ENCODE results near the gene SRSF5. TPM values are rescaled to one million over a fixed set of nuclear protein-coding genes. Genes with fewer than 3 reads are reported as not detected.

Gene SRSF5
- total RNA-seq, 1 experiment from 2014 or later, result 288 TPM

GRCh38 chr14:69720912-69721311 is 46.0 kb upstream of the SRSF5 start:
- POLR2A ChIA-PET, result no interaction called here
- Mint-ChIP-seq H3K4me3 (no peak overlapping the region), H3K4me1 (peaks cover 22% of the 10 kb centered on the region), H3K9me3 (no peaks in the 10 kb centered on the region), H3K27me3 (ENCODE audit: low read depth) (peaks cover 9% of the 10 kb centered on the region), H3K27ac (no peak overlapping the region), H3K36me3 (no peaks in the 10 kb centered on the region)
- no peak for TF ChIP-seq NR2C2 (CRISPR knock-in tag; IDR thresholded peaks at IDR 0.05)
- no peak for TF ChIP-seq GTF2I (CRISPR knock-in tag; conservative IDR thresholded peaks at IDR 0.05)
- no peak for TF ChIP-seq HMGXB4 (CRISPR knock-in tag; IDR thresholded peaks at IDR 0.05)
- TF ChIP-seq NR3C1 (CRISPR knock-in tag; conservative IDR thresholded peaks at IDR 0.05; ENCODE audit: low read depth), result no peak
- no peak for TF ChIP-seq ZNF138 (CRISPR knock-in tag; conservative IDR thresholded peaks at IDR 0.05)
- no peak for TF ChIP-seq CTCF (IDR thresholded peaks at IDR 0.05)
- TF ChIP-seq, protein P1, sequence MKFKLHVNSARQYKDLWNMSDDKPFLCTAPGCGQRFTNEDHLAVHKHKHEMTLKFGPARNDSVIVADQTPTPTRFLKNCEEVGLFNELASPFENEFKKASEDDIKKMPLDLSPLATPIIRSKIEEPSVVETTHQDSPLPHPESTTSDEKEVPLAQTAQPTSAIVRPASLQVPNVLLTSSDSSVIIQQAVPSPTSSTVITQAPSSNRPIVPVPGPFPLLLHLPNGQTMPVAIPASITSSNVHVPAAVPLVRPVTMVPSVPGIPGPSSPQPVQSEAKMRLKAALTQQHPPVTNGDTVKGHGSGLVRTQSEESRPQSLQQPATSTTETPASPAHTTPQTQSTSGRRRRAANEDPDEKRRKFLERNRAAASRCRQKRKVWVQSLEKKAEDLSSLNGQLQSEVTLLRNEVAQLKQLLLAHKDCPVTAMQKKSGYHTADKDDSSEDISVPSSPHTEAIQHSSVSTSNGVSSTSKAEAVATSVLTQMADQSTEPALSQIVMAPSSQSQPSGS (CRISPR knock-in tag; IDR thresholded peaks at IDR 0.05; ENCODE audit: borderline replicate concordance, low read depth), result no peak
- no peak for TF ChIP-seq ESRRA (CRISPR knock-in tag; IDR thresholded peaks at IDR 0.05; ENCODE audit: borderline replicate concordance)
- TF ChIP-seq RELA (CRISPR knock-in tag; IDR thresholded peaks at IDR 0.05; ENCODE audit: borderline replicate concordance), result no peak
- TF ChIP-seq, protein P2, sequence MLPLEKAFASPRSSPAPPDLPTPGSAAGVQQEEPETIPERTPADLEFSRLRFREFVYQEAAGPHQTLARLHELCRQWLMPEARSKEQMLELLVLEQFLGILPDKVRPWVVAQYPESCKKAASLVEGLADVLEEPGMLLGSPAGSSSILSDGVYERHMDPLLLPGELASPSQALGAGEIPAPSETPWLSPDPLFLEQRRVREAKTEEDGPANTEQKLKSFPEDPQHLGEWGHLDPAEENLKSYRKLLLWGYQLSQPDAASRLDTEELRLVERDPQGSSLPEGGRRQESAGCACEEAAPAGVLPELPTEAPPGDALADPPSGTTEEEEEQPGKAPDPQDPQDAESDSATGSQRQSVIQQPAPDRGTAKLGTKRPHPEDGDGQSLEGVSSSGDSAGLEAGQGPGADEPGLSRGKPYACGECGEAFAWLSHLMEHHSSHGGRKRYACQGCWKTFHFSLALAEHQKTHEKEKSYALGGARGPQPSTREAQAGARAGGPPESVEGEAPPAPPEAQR (CRISPR knock-in tag; IDR thresholded peaks at IDR 0.05), result no peak
- no peak for TF ChIP-seq ZNF671 (CRISPR knock-in tag; IDR thresholded peaks at IDR 0.05)
- TF ChIP-seq PRRX2 (CRISPR knock-in tag; IDR thresholded peaks at IDR 0.05), result no peak
- TF ChIP-seq TCF7 (CRISPR knock-in tag; IDR thresholded peaks at IDR 0.05; ENCODE audit: low read depth), result no peak
- TF ChIP-seq, protein P3, sequence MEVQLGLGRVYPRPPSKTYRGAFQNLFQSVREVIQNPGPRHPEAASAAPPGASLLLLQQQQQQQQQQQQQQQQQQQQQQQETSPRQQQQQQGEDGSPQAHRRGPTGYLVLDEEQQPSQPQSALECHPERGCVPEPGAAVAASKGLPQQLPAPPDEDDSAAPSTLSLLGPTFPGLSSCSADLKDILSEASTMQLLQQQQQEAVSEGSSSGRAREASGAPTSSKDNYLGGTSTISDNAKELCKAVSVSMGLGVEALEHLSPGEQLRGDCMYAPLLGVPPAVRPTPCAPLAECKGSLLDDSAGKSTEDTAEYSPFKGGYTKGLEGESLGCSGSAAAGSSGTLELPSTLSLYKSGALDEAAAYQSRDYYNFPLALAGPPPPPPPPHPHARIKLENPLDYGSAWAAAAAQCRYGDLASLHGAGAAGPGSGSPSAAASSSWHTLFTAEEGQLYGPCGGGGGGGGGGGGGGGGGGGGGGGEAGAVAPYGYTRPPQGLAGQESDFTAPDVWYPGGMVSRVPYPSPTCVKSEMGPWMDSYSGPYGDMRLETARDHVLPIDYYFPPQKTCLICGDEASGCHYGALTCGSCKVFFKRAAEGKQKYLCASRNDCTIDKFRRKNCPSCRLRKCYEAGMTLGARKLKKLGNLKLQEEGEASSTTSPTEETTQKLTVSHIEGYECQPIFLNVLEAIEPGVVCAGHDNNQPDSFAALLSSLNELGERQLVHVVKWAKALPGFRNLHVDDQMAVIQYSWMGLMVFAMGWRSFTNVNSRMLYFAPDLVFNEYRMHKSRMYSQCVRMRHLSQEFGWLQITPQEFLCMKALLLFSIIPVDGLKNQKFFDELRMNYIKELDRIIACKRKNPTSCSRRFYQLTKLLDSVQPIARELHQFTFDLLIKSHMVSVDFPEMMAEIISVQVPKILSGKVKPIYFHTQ (CRISPR knock-in tag; IDR thresholded peaks at IDR 0.05), result no peak
- TF ChIP-seq ZNF512 (CRISPR knock-in tag; IDR thresholded peaks at IDR 0.05; ENCODE audit: borderline replicate concordance), result no peak
- no peak for TF ChIP-seq EMX1 (CRISPR knock-in tag; IDR thresholded peaks at IDR 0.05)
- TF ChIP-seq RORB (CRISPR knock-in tag; IDR thresholded peaks at IDR 0.05), result no peak
- ATAC-seq, result no peak
- no peak for DNase-seq (ENCODE audit: low spot score)
- CTCF ChIA-PET, result interaction anchor here (1.0 to 1.2 kb wide), 5 partner anchors 10 to 186 kb away, joined by 3 read pairs; partner anchors contain the start of gene CCDC177
